Large intestine (tissue), 3 donors: ENCODE data around the gene NHS. TPM values are rescaled to one million over a fixed set of nuclear protein-coding genes. Genes with fewer than 3 reads are reported as not detected.

Source experiments
- DNase-seq, 2 donors: peaks; one replicate each; pipeline versions ENCODE4 v3.0.0 to v3.0.0-alpha.2; 2013
- H3K27ac ChIP-seq: one replicate; pipeline ENCODE4 v1.5.1; 2013; ENCODE audit warnings: low read length
- H3K27me3 ChIP-seq: 2 replicates; pipeline ENCODE4 v1.6.1; 2013; ENCODE audit warnings: low read length; ENCODE audit not compliant: control insufficient read depth, insufficient read depth
- H3K36me3 ChIP-seq: 2 replicates; pipeline ENCODE4 v1.6.1; 2013; ENCODE audit warnings: low read length; ENCODE audit not compliant: control insufficient read depth, insufficient read depth
- H3K4me1 ChIP-seq: one replicate; pipeline ENCODE4 v1.6.1; 2013; ENCODE audit warnings: low read length; ENCODE audit not compliant: control insufficient read depth, insufficient read depth
- H3K4me3 ChIP-seq: one replicate; pipeline ENCODE4 v1.5.1; 2013; ENCODE audit warnings: low read length
- H3K9me3 ChIP-seq: one replicate; pipeline ENCODE4 v1.6.1; 2013; ENCODE audit warnings: mild to moderate bottlenecking, low read depth, low read length, moderate library complexity; ENCODE audit not compliant: control insufficient read depth
- WGBS: methylation state at CpG from one replicate; pipeline ENCODE4 v1.1.5; 2013; ENCODE audit warnings: low lambda C conversion rate; ENCODE audit not compliant: insufficient coverage; 5-methylcytosine and 5-hydroxymethylcytosine counted together
- polyA plus RNA-seq: library from polyadenylated mRNA; unstranded; fragments of 120-200 nt; gene quantifications from one replicate; pipeline ENCODE4 v1.2.1, GENCODE V29; 2013

The NHS gene
- polyA plus RNA-seq, 1 donor = 6.6 TPM

DNA sequence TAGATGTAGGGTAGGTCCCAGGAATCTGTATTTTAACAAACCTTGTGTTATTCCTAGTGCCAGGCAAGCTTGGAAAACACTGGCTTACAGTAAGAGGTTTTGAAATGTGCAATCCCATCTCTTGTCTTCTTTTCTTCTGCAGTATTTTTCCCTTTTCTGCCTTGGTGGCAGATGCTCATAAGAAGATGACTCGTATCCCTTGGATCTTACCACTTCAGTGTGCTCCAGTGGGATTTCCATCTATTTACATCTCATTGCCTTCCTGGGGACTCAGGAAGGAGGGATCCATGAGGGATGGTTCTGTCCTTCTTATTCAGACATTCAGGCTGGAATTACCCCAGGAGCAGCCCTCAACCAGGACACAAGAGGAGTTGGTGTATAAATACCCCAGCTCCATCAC, 136.6 kb downstream of the NHS start:
- Histone ChIP-seq H3K4me3 (no peak overlapping the region), H3K9me3 (no peaks in the 10 kb centered on the region), H3K27ac (no peak overlapping the region), H3K4me1 (peaks cover 3% of the 10 kb centered on the region), H3K27me3 (no peaks in the 10 kb centered on the region), H3K36me3 (no peaks in the 10 kb centered on the region)
- DNase-seq = no peak
- WGBS = no CpG with 5 or more reads among the region's 1 CpG

DNA sequence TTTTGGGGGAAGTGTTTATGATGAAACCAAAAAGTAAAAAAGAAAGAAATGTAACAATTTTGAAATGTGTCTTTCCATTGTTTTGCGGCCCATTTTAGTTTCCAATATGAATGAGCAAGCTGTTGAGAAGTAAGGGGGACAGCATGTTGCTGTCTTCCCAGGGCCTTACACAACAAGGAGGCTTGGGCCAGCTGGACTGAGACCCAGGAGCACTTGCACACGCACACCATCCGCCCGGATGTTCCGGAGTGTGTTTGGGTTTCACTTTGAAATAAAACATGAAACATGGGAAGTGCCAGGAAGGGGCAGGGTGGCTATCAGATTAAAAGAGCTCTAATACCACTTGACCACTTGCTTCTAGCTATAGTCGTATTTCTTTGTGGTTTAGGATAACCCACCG, 144.4 kb downstream of the NHS start:
- Histone ChIP-seq H3K27ac (no peak overlapping the region), H3K27me3 (no peaks in the 10 kb centered on the region), H3K4me1 (no peaks in the 10 kb centered on the region), H3K9me3 (no peaks in the 10 kb centered on the region), H3K4me3 (no peak overlapping the region), H3K36me3 (no peaks in the 10 kb centered on the region)
- DNase-seq = no peak
- no CpG with 5 or more reads among the region's 7 CpGs for WGBS

DNA sequence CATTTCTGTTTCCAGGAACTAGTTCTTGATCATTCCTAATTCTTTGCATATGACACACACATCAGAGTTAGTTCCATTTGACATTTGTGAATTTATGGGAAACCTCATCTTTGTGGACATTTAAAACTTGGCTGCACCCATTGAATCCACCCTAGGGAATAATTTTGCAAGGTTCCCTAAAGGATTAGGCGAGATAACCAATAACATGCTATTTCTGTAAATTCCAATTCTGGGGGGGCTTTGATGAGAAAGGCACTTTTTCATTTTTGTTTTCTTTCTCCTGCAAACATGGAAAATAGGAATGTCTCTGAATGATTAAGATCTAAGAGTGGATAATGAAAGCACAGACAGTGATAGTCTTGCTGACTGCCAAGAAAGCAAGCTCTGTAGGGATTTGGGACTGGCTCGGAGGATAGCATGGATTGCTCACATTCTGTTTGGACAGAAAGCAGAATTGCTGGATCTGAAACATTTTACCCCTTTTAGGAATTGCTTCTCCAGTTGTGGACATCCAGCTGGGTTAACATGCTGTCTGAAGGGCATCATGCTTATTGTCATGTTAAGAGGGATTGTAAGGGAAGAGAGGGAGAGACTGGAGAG, 145.1 kb downstream of the NHS start:
- WGBS = no CpG with 5 or more reads among the region's 2 CpGs
- no peaks in the 10 kb centered on the region for H3K4me1 ChIP-seq
- no peaks in the 10 kb centered on the region for H3K27me3 ChIP-seq
- no peak for DNase-seq
- H3K4me3 ChIP-seq = no peak overlapping the region
- H3K36me3 ChIP-seq = no peaks in the 10 kb centered on the region
- H3K9me3 ChIP-seq = no peaks in the 10 kb centered on the region
- no peak overlapping the region for H3K27ac ChIP-seq

DNA sequence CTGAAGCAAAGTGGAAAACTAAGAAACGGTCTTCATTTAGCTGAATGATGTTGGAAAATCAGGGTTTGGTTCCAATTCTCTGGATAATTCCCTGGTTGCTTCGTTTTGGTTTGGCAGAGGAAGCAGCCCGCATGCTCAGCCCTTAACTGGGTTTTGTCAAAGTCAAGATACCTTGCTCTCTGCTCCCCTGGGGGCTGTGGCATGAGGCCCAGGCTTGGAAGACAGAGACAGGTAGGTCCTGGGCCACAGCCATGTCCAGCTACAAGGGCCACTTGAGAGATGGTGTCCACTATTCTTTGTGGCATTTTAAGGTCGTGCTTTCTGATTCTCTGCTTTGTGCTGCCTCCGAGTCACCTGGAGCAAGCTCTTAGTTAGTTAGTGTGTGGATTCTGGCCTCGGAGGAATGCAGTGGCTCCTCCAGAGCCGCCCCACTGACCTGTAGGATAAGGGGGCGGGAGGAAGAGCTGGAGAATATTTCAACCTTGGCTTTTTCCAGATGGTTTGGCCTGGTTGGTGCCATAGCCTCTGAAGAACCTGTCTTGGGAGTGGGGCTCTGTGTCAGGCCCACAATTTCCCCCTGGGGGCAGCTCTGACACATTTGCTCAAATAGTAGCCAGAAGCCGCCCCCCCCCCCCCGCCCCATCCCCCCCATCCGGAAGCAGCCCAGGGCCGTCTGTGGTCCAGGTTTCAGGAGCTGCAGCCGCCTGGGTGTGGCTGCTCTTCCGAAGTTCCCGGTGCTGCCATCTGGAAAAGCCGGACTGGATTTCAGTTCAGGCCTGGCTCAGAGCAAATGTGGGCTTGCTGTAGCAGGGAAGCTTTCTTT, 147.1 kb downstream of the NHS start:
- Histone ChIP-seq H3K27ac (no peak overlapping the region), H3K36me3 (no peaks in the 10 kb centered on the region), H3K4me3 (no peak overlapping the region), H3K27me3 (no peaks in the 10 kb centered on the region), H3K9me3 (no peaks in the 10 kb centered on the region), H3K4me1 (peaks cover 3% of the 10 kb centered on the region)
- DNase-seq = peak in 1 of 2 donors; percentile 57
- WGBS = no CpG with 5 or more reads among the region's 16 CpGs

DNA sequence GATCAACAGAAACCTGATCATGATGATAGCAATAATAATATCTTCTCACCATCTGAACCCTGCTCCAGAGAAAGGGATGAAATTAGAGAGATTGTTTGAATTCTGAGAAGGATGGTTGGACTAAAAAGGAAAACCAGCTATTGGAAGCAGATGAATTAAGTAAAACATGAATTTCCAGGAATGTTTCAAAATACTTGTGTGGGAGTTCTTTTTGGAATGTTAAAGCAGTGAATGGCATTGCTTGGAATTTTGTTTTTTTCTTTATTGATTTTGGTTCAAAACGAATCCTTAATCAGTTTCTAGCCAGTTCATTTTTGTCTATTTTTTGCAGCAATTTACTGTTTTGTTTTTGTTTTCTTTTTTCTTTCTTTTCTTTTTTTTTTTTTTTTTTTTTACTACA, 150.3 kb downstream of the NHS start:
- no CpG with 5 or more reads among the region's 1 CpG for WGBS
- DNase-seq = no peak

DNA sequence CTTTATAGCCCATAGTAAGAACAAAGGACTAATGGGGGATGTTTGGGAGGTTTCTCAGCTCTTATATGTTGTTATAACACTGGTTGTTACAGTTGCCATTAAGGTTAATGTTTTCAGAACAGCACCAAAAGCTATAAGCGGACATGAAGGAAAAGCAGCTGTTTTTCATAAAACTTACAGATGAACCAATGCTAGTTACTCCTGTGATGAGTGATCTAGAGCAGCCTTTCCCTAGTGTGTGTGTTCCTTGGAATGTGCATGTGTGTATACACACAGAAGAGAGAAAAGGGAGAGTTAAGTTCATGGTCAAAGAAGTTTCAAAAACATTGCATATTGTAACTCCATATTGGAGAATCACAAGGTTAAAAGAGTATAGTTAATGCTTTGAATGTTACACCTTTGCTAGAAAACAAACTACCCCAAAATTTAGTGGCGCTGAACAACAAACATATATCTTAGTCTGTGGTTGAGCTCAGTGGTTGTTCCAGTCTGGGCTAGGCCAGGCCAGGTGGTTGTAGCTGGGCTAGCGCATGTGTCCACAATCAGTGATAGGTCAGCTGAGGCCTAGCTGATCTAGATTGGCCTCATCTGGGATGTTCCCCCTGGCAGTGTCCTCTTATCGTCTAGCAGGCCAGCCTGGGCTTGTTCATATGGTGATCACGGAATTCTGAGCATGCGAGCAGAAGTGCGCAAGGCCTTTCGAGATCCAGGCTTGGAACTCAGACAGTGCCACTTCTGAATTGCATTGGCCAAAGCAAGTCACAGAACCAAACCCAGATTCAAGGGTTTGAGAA, 151.0 kb downstream of the NHS start:
- H3K27ac ChIP-seq = no peak overlapping the region
- H3K4me3 ChIP-seq = no peak overlapping the region
- H3K4me1 ChIP-seq = peaks cover 5% of the 10 kb centered on the region
- no CpG with 5 or more reads among the region's 8 CpGs for WGBS
- no peaks in the 10 kb centered on the region for H3K9me3 ChIP-seq
- H3K36me3 ChIP-seq = no peaks in the 10 kb centered on the region
- DNase-seq = no peak
- no peaks in the 10 kb centered on the region for H3K27me3 ChIP-seq

More for the DNA sequence above, 150.3 kb downstream of the NHS start:
- Histone ChIP-seq H3K4me3 (no peak overlapping the region), H3K36me3 (no peaks in the 10 kb centered on the region), H3K27ac (no peak overlapping the region), H3K27me3 (no peaks in the 10 kb centered on the region), H3K4me1 (peaks cover 5% of the 10 kb centered on the region), H3K9me3 (no peaks in the 10 kb centered on the region)

DNA sequence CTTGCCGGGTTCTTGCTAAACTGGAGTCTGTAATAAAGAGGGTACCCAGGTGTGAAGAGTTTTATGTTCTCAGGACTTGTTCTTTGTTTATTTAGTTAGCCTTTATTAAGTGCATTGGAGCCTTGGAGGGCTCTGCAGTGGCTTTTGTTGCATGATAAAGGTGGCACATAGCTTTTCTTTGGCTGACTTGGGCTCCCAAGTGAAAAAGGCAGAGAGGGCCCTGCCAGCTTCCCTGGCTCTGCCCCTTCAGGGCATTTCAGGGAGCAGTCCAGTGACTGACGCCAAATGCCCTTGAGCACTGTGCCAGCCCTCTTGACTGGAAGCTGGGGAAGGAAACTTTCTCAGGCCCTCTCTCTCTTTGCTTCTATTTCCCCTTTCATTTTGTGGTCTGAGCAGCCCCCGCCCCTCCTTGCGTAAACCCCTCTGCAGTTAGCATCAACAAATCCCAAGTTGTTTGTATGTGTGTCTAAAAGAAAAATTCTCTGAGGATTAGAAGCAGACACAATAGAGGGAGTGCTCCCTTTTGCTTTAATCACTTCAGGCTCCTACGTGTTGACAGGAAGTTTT, 152.2 kb downstream of the NHS start:
- peak in 1 of 2 donors; percentile 15 for DNase-seq
- Histone ChIP-seq H3K27me3 (no peaks in the 10 kb centered on the region), H3K27ac (peak overlapping the region; percentile 12), H3K36me3 (no peaks in the 10 kb centered on the region), H3K4me3 (no peak overlapping the region), H3K4me1 (peaks cover 5% of the 10 kb centered on the region), H3K9me3 (no peaks in the 10 kb centered on the region)
- WGBS = no CpG with 5 or more reads among the region's 5 CpGs

DNA sequence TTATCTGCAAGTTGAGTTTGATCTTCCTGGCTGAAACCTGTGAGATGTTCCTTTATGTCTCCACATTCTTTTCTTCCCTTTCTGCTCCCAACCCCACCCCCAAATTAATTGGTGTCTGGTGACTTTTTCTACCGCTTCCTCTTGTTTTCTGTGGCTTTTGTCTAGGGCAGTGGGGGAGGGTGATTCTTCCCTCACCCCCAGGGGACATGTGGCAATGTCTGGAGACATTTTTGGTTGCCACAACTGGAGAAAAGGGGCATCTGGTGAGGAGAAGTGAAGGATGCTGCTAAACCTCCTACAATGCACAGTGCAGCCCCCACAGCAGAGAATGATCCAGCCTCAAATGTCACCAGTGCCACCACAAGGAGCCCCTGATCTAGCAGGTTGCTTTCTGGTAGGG, 152.9 kb downstream of the NHS start:
- H3K36me3 ChIP-seq = no peaks in the 10 kb centered on the region
- H3K4me3 ChIP-seq = no peak overlapping the region
- WGBS = no CpG with 5 or more reads among the region's 1 CpG
- peak overlapping the region; percentile 9 for H3K27ac ChIP-seq
- no peaks in the 10 kb centered on the region for H3K9me3 ChIP-seq
- H3K4me1 ChIP-seq = peaks cover 5% of the 10 kb centered on the region
- H3K27me3 ChIP-seq = no peaks in the 10 kb centered on the region
- DNase-seq = no peak

DNA sequence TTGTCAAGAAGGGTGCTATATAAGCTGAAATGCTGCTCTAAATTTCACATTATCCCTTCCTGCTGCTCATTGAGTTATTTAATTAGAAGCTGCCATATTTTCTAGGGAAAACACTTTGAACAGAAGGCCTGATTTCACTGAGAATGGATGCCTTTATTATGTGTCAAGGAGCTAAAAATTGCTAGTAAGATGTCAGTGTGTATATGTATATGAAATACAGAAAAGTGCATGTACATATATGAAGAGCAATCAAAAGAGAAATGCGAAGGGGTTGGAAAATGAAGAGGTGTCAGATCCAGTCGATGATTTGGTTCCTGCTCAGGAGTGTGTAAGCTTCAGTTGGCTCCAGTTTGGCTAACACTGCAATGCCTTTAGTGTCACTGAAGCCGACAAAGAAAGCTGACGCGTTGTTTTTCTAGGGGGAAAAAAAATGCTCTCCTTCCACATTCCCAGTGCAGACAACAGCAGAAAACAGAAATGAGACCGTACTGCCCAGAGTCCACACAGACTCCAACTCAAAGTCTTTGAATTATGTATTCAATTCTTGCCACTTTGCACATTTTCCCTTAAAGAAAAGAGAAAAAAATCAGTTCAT, 154.2 kb downstream of the NHS start:
- Histone ChIP-seq H3K4me1 (peaks cover 5% of the 10 kb centered on the region), H3K27me3 (no peaks in the 10 kb centered on the region), H3K9me3 (no peaks in the 10 kb centered on the region), H3K4me3 (no peak overlapping the region), H3K27ac (no peak overlapping the region), H3K36me3 (no peaks in the 10 kb centered on the region)
- DNase-seq = no peak
- no CpG with 5 or more reads among the region's 6 CpGs for WGBS

DNA sequence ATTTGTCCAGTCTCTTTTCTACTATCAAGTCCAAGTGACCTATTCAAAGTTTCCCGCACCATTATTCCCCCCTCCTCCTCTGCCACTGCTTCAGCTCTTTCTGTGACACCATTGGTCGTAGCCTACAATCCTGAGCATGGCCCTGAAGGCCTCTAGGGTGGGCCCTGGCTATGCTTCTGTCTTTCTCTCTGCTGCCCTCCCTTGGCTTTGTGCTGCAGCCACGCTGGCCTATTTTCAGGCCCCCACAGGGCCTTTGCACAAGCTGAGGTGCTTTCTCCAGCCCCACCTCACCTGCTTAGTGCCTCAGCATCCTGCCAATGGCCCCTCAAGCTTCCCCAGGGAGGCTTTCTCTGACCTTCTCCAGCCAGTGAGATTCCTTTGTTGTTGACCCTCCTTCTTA, 156.5 kb downstream of the NHS start:
- Histone ChIP-seq H3K9me3 (no peaks in the 10 kb centered on the region), H3K27ac (no peak overlapping the region), H3K4me1 (peaks cover 3% of the 10 kb centered on the region), H3K4me3 (no peak overlapping the region), H3K27me3 (no peaks in the 10 kb centered on the region), H3K36me3 (no peaks in the 10 kb centered on the region)
- no CpG with 5 or more reads among the region's 3 CpGs for WGBS
- no peak for DNase-seq
